Lower lobe of right lung (tissue), 2 donors: ENCODE results near the gene BPI. TPM values are rescaled to one million over a fixed set of nuclear protein-coding genes. Genes with fewer than 3 reads are reported as not detected.
A peak's percentile ranks its signal among the peaks of the same experiment; 100 is the strongest.

Source experiments
- ATAC-seq, 2 donors: fragments of 200-7000 bp; cut with Tn5 transposase; one replicate each; pipeline ENCODE4 v1.9.1; 2020 to 2022; ENCODE audit warnings: mild to moderate bottlenecking in 2 of 2, moderate library complexity in 2 of 2
- DNase-seq: peaks from one replicate; pipeline ENCODE4 v3.0.0-alpha.2; 2020
- H3K27ac ChIP-seq: fragments of 200-600 bp; one replicate; pipeline ENCODE4 v1.8.0; 2022
- H3K27me3 ChIP-seq: fragments of 200-600 bp; one replicate; pipeline ENCODE4 v1.8.0; 2022; ENCODE audit warnings: low read depth
- H3K36me3 ChIP-seq: fragments of 200-600 bp; one replicate; pipeline ENCODE4 v1.8.0; 2022; ENCODE audit warnings: mild to moderate bottlenecking
- H3K4me1 ChIP-seq: fragments of 200-600 bp; one replicate; pipeline ENCODE4 v1.8.0; 2022
- H3K4me3 ChIP-seq: fragments of 200-600 bp; one replicate; pipeline ENCODE4 v1.8.0; 2022; ENCODE audit warnings: mild to moderate bottlenecking
- H3K9me3 ChIP-seq: fragments of 200-600 bp; one replicate; pipeline ENCODE4 v1.8.0; 2022
- intact Hi-C: fragments of 100-400 bp; cut with DNase I; formaldehyde crosslinking; loops from one replicate; pipeline ENCODE4 v1.11.0; 2022
- total RNA-seq: library from RNA; stranded (reverse); fragmentation: NEBNext Ultra II Directional; extraction: Animal tissue kit (Norgen Biotek cat#: 25700); gene quantifications from one replicate; pipeline ENCODE4 v1.2.1, GENCODE V29; 2021
- TF ChIP-seq, protein P1 (sequence below): fragments of 200-600 bp; IDR thresholded peaks from one replicate; pipeline ENCODE4 v1.8.0; 2022; ENCODE audit warnings: antibody characterized with exemption, mild to moderate bottlenecking
- donor health status: DM: no; HTN: yes; CAD: no; lungs with severe emphysema.

Gene BPI
- total RNA-seq, 1 donor from 2014 or later: 0.44 TPM

DNA sequence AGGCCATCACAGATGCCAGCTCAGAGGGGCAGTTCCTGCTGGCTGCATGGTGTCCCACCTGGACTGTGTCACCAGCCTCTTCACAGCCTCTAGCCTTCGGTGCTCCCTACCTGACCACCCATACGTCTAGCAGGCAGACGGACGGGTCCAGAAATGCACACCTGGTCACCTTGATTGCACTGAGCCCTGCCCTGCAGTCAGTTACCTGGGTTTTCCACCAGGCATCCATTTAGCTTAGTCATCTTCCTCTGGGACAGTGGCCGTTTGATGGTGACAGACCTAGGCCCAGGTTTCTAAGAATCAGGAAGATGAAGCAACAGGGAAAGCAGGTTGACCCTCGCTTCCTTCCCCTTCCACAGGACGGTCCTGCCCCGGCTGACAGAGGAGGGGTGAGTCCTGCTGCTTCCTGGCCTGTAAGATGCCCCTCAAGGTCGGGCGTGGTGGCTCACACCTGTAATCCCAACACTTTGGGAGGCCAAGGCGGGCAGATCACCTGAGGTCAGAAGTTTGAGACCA, 9.8 kb upstream of the BPI start:
- H3K4me3 ChIP-seq: no peak overlapping the region
- H3K27ac ChIP-seq: no peak overlapping the region
- H3K27me3 ChIP-seq: peaks cover 5% of the 10 kb centered on the region
- H3K36me3 ChIP-seq: no peaks in the 10 kb centered on the region
- H3K9me3 ChIP-seq: no peaks in the 10 kb centered on the region
- DNase-seq: no peak
- ATAC-seq: no peak
- TF ChIP-seq, protein P1, sequence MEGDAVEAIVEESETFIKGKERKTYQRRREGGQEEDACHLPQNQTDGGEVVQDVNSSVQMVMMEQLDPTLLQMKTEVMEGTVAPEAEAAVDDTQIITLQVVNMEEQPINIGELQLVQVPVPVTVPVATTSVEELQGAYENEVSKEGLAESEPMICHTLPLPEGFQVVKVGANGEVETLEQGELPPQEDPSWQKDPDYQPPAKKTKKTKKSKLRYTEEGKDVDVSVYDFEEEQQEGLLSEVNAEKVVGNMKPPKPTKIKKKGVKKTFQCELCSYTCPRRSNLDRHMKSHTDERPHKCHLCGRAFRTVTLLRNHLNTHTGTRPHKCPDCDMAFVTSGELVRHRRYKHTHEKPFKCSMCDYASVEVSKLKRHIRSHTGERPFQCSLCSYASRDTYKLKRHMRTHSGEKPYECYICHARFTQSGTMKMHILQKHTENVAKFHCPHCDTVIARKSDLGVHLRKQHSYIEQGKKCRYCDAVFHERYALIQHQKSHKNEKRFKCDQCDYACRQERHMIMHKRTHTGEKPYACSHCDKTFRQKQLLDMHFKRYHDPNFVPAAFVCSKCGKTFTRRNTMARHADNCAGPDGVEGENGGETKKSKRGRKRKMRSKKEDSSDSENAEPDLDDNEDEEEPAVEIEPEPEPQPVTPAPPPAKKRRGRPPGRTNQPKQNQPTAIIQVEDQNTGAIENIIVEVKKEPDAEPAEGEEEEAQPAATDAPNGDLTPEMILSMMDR: no peak
- intact Hi-C loops: no loop called here
- H3K4me1 ChIP-seq: peaks cover 8% of the 10 kb centered on the region

DNA sequence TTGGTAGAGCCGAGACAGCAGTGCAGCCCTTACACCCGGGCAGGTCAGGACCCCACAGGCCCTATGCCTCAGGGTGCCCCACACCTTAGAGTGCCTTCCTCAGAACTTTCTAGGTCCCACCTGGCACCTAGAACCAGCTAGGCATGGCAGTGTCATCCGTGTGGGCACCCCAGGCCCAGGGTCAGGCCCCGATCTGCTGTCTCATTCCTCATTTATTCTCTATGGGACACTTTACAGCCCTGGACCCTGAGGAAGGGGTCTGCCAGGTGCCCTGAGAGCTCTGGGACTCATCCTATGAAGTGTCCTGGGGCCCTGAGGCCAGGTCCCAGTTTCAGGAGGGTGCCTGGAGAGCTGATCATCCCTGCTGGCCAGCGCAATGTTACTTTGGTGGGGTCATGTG, 8.1 kb upstream of the BPI start:
- H3K4me1 ChIP-seq: peaks cover 23% of the 10 kb centered on the region
- ATAC-seq (no peak), DNase-seq (no peak)
- H3K4me3 ChIP-seq: no peak overlapping the region
- H3K36me3 ChIP-seq: no peaks in the 10 kb centered on the region
- H3K27me3 ChIP-seq: no peaks in the 10 kb centered on the region
- no peak overlapping the region for H3K27ac ChIP-seq
- intact Hi-C loops: no loop called here
- no peaks in the 10 kb centered on the region for H3K9me3 ChIP-seq
- TF ChIP-seq, protein P1: no peak

DNA sequence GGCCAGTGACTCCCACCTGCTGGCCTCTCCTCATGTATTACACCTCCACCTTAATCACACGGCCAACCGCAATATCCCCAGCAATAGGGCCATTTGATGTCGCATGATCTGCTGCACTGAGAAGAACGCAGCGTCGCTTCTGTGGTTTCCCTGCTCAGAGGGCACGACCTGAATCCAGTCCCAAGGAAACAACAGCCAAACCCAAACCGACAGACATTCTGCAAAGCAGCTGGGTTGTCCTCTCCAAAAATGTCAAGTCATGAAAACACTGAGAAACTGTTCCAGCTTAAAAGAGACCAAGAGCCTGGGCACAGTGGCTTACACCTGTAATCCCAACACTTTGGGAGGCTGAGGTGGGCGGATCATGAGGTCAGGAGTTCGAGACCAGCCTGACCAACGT, 7.5 kb upstream of the BPI start:
- no peak for ATAC-seq
- H3K27ac ChIP-seq: no peak overlapping the region
- H3K9me3 ChIP-seq: no peaks in the 10 kb centered on the region
- H3K27me3 ChIP-seq: no peaks in the 10 kb centered on the region
- no peak for DNase-seq
- TF ChIP-seq, protein P1: no peak
- intact Hi-C loops: no loop called here
- H3K36me3 ChIP-seq: no peaks in the 10 kb centered on the region
- H3K4me3 ChIP-seq: no peak overlapping the region
- H3K4me1 ChIP-seq: peaks cover 23% of the 10 kb centered on the region

DNA sequence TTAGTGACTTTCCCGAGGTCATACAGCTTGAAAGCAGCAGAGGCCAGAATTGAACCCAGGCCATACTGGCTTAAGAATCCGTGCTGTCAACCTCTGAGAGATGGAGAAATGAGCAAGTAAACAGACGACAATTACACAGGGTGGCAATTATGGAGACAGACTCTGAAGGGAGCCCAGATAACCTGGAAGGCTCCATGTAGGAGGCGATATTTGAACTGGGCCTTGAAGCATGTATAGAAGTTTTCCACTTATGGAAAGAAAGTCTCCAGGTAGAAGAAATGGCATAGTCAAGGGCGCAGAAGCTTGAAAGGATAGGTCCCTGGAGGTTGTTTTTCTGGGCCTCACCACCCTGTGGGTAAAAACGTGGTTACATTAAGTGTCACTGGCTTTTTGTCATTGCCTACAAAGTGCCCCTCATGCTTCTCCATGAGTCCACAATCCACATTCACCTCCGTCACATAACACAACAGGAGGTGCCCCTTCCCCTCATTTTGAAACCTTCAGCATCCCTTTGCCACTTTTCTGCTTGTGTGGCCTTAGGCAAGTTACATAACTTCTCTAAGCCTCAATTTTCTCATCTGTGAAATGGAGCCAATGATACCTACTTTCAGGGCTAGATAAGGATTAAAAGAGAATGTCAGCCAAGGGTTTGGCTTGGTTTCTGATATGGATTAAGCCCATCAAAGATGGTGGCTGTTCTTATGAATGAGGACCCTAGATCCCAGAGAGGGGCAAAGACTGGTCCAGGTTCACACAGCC, 5.9 kb upstream of the BPI start:
- intact Hi-C loops: no loop called here
- no peak for ATAC-seq

DNA sequence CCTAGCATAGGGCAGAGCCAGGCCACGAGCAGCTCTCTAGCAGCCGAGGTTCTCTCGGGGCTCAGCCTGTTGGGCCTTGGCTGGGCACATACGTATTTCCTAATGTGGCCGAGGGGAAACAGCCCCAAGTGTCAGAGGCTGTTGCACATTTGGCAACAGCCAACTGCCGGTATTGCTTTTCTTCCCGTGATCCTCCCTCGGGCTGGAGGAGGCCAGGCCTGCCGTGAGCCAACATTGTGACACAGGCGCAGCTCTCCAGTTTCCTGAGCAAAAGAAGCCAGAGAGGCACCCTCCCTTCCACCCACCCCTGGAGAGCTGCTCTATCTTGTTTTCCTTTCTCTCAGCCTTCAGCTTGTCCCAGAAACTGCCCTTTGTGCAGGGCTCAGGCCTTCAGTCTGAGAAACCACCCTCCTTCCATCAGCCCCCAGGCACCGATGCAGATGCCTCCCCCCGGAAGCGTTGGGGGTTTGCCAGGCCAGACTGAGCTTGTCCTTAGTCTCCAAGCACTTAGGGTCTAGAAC, 5.1 kb upstream of the BPI start:
- no peak overlapping the region for H3K4me3 ChIP-seq
- H3K4me1 ChIP-seq: peaks cover 23% of the 10 kb centered on the region

More for the DNA sequence above, 5.9 kb upstream of the BPI start:
- Histone ChIP-seq H3K4me3 (no peak overlapping the region), H3K4me1 (peaks cover 23% of the 10 kb centered on the region), H3K36me3 (no peaks in the 10 kb centered on the region), H3K27ac (peak overlapping the region; percentile 51), H3K27me3 (no peaks in the 10 kb centered on the region), H3K9me3 (no peaks in the 10 kb centered on the region)
- TF ChIP-seq, protein P1: no peak
- no peak for DNase-seq

More for the DNA sequence above, 5.1 kb upstream of the BPI start:
- Histone ChIP-seq H3K36me3 (no peaks in the 10 kb centered on the region), H3K27me3 (no peaks in the 10 kb centered on the region), H3K27ac (peak overlapping the region; percentile 51), H3K9me3 (no peaks in the 10 kb centered on the region)
- intact Hi-C loops: no loop called here
- ATAC-seq (peak; percentile 86 to 89), DNase-seq (peak; percentile 81)
- TF ChIP-seq, protein P1: no peak
